ENCODE data around the gene NUTF2. TPM values are rescaled to one million over a fixed set of nuclear protein-coding genes. Genes with fewer than 3 reads are reported as not detected.

The NUTF2 gene
- total and polyA plus RNA-seq, 2 of the 4 experiments (the other 2 are of a cell fraction): 42.7 to 361 TPM

DNA sequence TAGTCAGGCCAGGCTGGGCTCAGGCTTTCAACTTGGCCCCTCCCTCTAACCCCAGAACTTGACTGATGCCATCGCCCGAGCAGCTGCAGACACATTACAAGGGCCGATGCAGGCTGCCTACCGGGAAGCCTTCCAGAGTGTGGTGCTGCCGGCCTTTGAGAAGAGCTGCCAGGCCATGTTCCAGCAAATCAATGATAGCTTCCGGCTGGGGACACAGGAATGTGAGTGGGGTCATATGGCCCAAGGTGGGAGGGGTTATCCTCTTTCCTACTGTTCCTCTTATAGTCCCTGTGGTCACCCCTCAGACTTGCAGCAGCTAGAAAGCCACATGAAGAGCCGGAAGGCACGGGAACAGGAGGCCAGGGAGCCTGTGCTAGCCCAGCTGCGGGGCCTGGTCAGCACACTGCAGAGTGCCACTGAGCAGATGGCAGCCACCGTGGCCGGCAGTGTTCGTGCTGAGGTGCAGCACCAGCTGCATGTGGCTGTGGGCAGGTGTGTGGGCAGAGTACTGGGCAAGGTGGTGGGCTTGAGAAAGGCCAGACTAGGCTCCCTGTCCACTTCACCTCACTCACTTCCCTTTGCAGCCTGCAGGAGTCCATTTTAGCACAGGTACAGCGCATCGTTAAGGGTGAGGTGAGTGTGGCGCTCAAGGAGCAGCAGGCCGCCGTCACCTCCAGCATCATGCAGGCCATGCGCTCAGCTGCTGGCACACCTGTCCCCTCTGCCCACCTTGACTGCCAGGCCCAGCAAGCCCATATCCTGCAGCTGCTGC lies 35.8 kb downstream of the NUTF2 start:
- H3K27ac ChIP-seq (ENCODE audit: insufficient read depth, low read length): no peak overlapping the region
- DNase-seq (no peak), ATAC-seq (ENCODE audit: low read depth) (no peak; the same call in 1 of the 2 replicates)
- H4K8ac ChIP-seq (ENCODE audit: low read depth in 2 of 2, low read length in 2 of 2): no peak overlapping the region
- no peak overlapping the region for H3K18ac ChIP-seq (ENCODE audit: low read depth, low read length)
- H4K20me1 ChIP-seq (ENCODE audit: insufficient read depth, low read length): peaks cover 34% of the 10 kb centered on the region
- WGBS, 2 experiments (ENCODE audit: extremely low coverage in 2 of 2, insufficient read length in 1 of 2): 100% methylated on average over 5 of the region's 18 CpGs; no CpG with 5 or more reads in 1 of the 2 experiments
- H3K23ac ChIP-seq (ENCODE audit: low read depth, low read length): no peak overlapping the region
- H4K91ac ChIP-seq (ENCODE audit: insufficient read depth, low read depth, low read length): no peak overlapping the region
- H3K4ac ChIP-seq (ENCODE audit: low read depth, low read length): no peak overlapping the region
- no peak overlapping the region for H2BK20ac ChIP-seq (ENCODE audit: low read depth, low read length)
- H2BK15ac ChIP-seq (ENCODE audit: low read depth, low read length): no peak overlapping the region
- TF ChIP-seq, protein P1, sequence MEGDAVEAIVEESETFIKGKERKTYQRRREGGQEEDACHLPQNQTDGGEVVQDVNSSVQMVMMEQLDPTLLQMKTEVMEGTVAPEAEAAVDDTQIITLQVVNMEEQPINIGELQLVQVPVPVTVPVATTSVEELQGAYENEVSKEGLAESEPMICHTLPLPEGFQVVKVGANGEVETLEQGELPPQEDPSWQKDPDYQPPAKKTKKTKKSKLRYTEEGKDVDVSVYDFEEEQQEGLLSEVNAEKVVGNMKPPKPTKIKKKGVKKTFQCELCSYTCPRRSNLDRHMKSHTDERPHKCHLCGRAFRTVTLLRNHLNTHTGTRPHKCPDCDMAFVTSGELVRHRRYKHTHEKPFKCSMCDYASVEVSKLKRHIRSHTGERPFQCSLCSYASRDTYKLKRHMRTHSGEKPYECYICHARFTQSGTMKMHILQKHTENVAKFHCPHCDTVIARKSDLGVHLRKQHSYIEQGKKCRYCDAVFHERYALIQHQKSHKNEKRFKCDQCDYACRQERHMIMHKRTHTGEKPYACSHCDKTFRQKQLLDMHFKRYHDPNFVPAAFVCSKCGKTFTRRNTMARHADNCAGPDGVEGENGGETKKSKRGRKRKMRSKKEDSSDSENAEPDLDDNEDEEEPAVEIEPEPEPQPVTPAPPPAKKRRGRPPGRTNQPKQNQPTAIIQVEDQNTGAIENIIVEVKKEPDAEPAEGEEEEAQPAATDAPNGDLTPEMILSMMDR (conservative IDR thresholded peaks at IDR 0.05; ENCODE audit: low read depth, low read length): no peak
- TF ChIP-seq BHLHE40 (IDR thresholded peaks at IDR 0.05; ENCODE audit: low read depth, low read length): no peak
- no peak for TF ChIP-seq POLR2A (IDR thresholded peaks at IDR 0.05; ENCODE audit: low read depth, low read length)
- no peak for TF ChIP-seq CHD1 (IDR thresholded peaks at IDR 0.05; ENCODE audit: low read depth, low read length)
- TF ChIP-seq RCOR1 (IDR thresholded peaks at IDR 0.05; ENCODE audit: insufficient replicate concordance, low read length): no peak
- TF ChIP-seq RFX5 (IDR thresholded peaks at IDR 0.05; ENCODE audit: low read depth, low read length): no peak
- no peak for TF ChIP-seq CEBPB (IDR thresholded peaks at IDR 0.05; ENCODE audit: low read depth, low read length)
- TF ChIP-seq FOS (IDR thresholded peaks at IDR 0.05; ENCODE audit: low read depth, low read length): no peak
- TF ChIP-seq MXI1 (IDR thresholded peaks at IDR 0.05; ENCODE audit: borderline replicate concordance, low read depth, low read length): no peak
- TF ChIP-seq, protein P2, sequence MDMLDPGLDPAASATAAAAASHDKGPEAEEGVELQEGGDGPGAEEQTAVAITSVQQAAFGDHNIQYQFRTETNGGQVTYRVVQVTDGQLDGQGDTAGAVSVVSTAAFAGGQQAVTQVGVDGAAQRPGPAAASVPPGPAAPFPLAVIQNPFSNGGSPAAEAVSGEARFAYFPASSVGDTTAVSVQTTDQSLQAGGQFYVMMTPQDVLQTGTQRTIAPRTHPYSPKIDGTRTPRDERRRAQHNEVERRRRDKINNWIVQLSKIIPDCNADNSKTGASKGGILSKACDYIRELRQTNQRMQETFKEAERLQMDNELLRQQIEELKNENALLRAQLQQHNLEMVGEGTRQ (IDR thresholded peaks at IDR 0.05; ENCODE audit: low read depth, low read length): no peak
- no peak for TF ChIP-seq MAFK (IDR thresholded peaks at IDR 0.05; ENCODE audit: low read depth, low read length)
- TF ChIP-seq, protein P3, sequence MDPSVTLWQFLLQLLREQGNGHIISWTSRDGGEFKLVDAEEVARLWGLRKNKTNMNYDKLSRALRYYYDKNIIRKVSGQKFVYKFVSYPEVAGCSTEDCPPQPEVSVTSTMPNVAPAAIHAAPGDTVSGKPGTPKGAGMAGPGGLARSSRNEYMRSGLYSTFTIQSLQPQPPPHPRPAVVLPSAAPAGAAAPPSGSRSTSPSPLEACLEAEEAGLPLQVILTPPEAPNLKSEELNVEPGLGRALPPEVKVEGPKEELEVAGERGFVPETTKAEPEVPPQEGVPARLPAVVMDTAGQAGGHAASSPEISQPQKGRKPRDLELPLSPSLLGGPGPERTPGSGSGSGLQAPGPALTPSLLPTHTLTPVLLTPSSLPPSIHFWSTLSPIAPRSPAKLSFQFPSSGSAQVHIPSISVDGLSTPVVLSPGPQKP (IDR thresholded peaks at IDR 0.05; ENCODE audit: borderline replicate concordance, low read depth, low read length): no peak
- TF ChIP-seq NFE2L2 (IDR thresholded peaks at IDR 0.05; ENCODE audit: low read depth, low read length): no peak
- TF ChIP-seq RAD21 (IDR thresholded peaks at IDR 0.05; ENCODE audit: low read length): no peak
- in situ Hi-C loops (cut with MboI; ENCODE audit: low sequenced_read_pairs) (no loop called here), dilution Hi-C loops (cut with HindIII; ENCODE audit: low sequenced_read_pairs, unreplicated experiment) (no loop called here), intact Hi-C loops (cut with micrococcal nuclease) (loop anchor here (1.0 kb wide), 1 partner anchor 46 kb away; no protein-coding TSS in a partner anchor)
- no peak overlapping the region for H3K9ac ChIP-seq (ENCODE audit: low read depth, low read length)
- no peak overlapping the region for H2AK5ac ChIP-seq (ENCODE audit: low read depth, low read length)
- no peak overlapping the region for H4K5ac ChIP-seq (ENCODE audit: low read depth, low read length)
- H3K56ac ChIP-seq (ENCODE audit: extremely low read depth, insufficient read depth, low read length): no peak overlapping the region
- no peaks in the 10 kb centered on the region for H3K27me3 ChIP-seq (ENCODE audit: control insufficient read depth, insufficient read depth, low read length)
- no peak overlapping the region for H3K4me3 ChIP-seq (ENCODE audit: insufficient read depth, low read depth, low read length)
- H2AK9ac ChIP-seq (replicated peaks; ENCODE audit: low read depth, low read length, poor library complexity): peak overlapping the region; percentile 45
- BruUV-seq (replicated peaks): no TSS peak
- no peaks in the 10 kb centered on the region for H3K9me3 ChIP-seq (ENCODE audit: control insufficient read depth, insufficient read depth, low read length)
- H3K36me3 ChIP-seq (ENCODE audit: control insufficient read depth, insufficient read depth, low read length): peaks cover 68% of the 10 kb centered on the region
- no peak overlapping the region for H2BK120ac ChIP-seq (ENCODE audit: low read depth, low read length)
- H3K9me1 ChIP-seq (ENCODE audit: insufficient read depth, low read length): no peaks in the 10 kb centered on the region
- peaks cover 4% of the 10 kb centered on the region; the same call in 1 of the 2 replicates for H3K4me1 ChIP-seq (ENCODE audit: control insufficient read depth, insufficient read depth, low read length)
- H3K79me1 ChIP-seq (ENCODE audit: low read depth in 1 of 2, low read length in 2 of 2): peaks cover 0 to 11% of the 10 kb centered on the region in 2 experiments; a peak in 2 of 4 replicates
- peak overlapping the region; percentile 38 for H2AFZ ChIP-seq (replicated peaks; ENCODE audit: low read length, poor library complexity)
- CTCF ChIA-PET: interaction anchor here (0.6 to 1.6 kb wide), 4 partner anchors 10 to 46 kb away, joined by 3 to 8 read pairs (median 6); partner anchors contain the start of gene PSKH1
- H2BK5ac ChIP-seq (ENCODE audit: low read depth, low read length, poor library complexity, severe bottlenecking): no peak overlapping the region
- POLR2A ChIA-PET (ENCODE audit: unreplicated experiment): no interaction called here
- H3K14ac ChIP-seq (replicated peaks; ENCODE audit: low read depth, low read length): no peak overlapping the region
- H3K4me2 ChIP-seq (ENCODE audit: low read depth, low read length): no peak overlapping the region
